ENCODE measurements around the gene OVAAL. TPM values are rescaled to one million over a fixed set of nuclear protein-coding genes. Genes with fewer than 3 reads are reported as not detected.

Gene OVAAL
- total and polyA plus RNA-seq, 10 of the 15 experiments (the other 5 are each of a cell fraction or from before 2014, with no cell fraction given) = 0.04 to 0.33 (median 0.06) TPM; not detected in 7

DNA sequence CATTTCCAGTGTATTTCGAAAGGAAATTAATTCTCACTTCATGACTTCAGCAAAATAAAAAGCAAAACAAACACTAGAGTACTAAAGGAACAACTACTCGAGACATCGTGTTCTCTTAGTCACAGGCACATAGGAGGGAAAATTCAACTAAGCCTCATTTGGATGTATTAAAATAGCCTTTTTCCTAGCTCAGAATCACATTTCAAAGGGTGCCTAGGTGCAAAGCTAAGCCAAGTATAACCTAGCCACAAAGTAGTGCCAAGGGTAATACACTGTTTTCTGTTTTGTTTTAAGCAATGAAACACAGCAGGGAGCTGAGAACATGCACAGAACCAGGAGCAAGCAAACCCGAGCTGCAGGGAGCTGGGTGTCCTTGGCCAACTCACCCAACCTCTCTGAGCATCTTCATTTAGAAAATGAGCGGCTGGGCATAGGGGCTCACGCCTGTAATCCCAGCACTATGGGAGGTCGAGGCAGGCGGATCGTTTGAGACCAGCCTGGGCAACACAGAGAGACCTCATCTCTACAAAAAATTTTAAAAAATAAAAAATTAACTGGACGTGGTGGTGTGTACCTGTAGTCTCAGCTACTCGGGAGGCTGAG lies 29.8 kb upstream of the OVAAL start:
- H4K20me1 ChIP-seq (ENCODE audit: control insufficient read depth, insufficient read depth) = no peaks in the 10 kb centered on the region
- no peak overlapping the region for H3K27ac ChIP-seq (ENCODE audit: control insufficient read depth, insufficient read depth)
- RAD21 ChIA-PET (ENCODE audit: unreplicated experiment) = interaction anchor here (1.0 to 3.3 kb wide), 4 partner anchors 13 to 344 kb away, joined by 3 to 28 read pairs (median 8); no protein-coding TSS in a partner anchor
- WGBS (ENCODE audit: insufficient coverage, insufficient replicate concordance, low lambda C conversion rate, missing lambda C conversion rate) = 50% methylated on average over 11 of the region's 11 CpGs
- ATAC-seq (no peak), FAIRE-seq (no peak), DNase-seq (ENCODE audit: low read depth, low spot score) (no peak)
- CTCF ChIA-PET = interaction anchor here (0.9 to 17.1 kb wide), 11 partner anchors 8 to 371 kb away, joined by 3 to 373 read pairs (median 3); no protein-coding TSS in a partner anchor
- SMC1A ChIA-PET (ENCODE audit: uncharacterized antibody, unreplicated experiment) = interaction anchor here (1.1 to 14.5 kb wide), 8 partner anchors 10 to 637 kb away, joined by 3 to 247 read pairs (median 4); no protein-coding TSS in a partner anchor
- no peak overlapping the region for H3K4me3 ChIP-seq
- peaks cover 0 to 2% of the 10 kb centered on the region in 2 experiments; a peak in 1 of 4 replicates for H3K27me3 ChIP-seq (replicated peaks in 1 of 2; ENCODE audit: control insufficient read depth in 2 of 2, insufficient read depth in 2 of 2, low read length in 1 of 2)
- H2AFZ ChIP-seq (ENCODE audit: control insufficient read depth, low read depth, low read length) = no peak overlapping the region
- H3K9me3 ChIP-seq (replicated peaks; ENCODE audit: control insufficient read depth, insufficient read depth, low read length) = no peaks in the 10 kb centered on the region
- H3K4me1 ChIP-seq (ENCODE audit: control insufficient read depth, insufficient read depth, low read length) = no peaks in the 10 kb centered on the region
- no peak overlapping the region for H3K9ac ChIP-seq (ENCODE audit: control insufficient read depth, insufficient read depth, low read length)
- H3K36me3 ChIP-seq (ENCODE audit: control insufficient read depth in 2 of 2, insufficient read depth in 2 of 2, low read length in 1 of 2) = no peaks in the 10 kb centered on the region
- POLR2A ChIA-PET = interaction anchor here (1.9 kb wide), 1 partner anchor 333 kb away, joined by 5 read pairs; no protein-coding TSS in a partner anchor
- no peak overlapping the region for H3K4me2 ChIP-seq (ENCODE audit: control insufficient read depth, insufficient read depth)
- BruUV-seq (replicated peaks) = no TSS peak
- H3K79me2 ChIP-seq (ENCODE audit: control insufficient read depth, insufficient read depth, low read length) = no peaks in the 10 kb centered on the region
- in situ Hi-C loops (cut with MboI) (no loop called here), intact Hi-C loops (cut with micrococcal nuclease; ENCODE audit: unreplicated experiment) (no loop called here)
- TF ChIP-seq YBX1 (IDR thresholded peaks at IDR 0.05) (no peak), CREB1 (IDR thresholded peaks at IDR 0.05; ENCODE audit: low read depth) (no peak), SP1 (IDR thresholded peaks at IDR 0.05; ENCODE audit: low read depth, low read length) (no peak), POLR2AphosphoS2 (IDR thresholded peaks at IDR 0.05; ENCODE audit: low read depth, low read length) (no peak), HDAC2 (IDR thresholded peaks at IDR 0.05) (no peak), CBFB (IDR thresholded peaks at IDR 0.05; ENCODE audit: low read depth) (no peak), RB1 (IDR thresholded peaks at IDR 0.05; ENCODE audit: borderline replicate concordance) (no peak), GABPA (IDR thresholded peaks at IDR 0.05; ENCODE audit: low read depth) (no peak), SMARCA5 (IDR thresholded peaks at IDR 0.05) (no peak)
- TF ChIP-seq, protein P1, sequence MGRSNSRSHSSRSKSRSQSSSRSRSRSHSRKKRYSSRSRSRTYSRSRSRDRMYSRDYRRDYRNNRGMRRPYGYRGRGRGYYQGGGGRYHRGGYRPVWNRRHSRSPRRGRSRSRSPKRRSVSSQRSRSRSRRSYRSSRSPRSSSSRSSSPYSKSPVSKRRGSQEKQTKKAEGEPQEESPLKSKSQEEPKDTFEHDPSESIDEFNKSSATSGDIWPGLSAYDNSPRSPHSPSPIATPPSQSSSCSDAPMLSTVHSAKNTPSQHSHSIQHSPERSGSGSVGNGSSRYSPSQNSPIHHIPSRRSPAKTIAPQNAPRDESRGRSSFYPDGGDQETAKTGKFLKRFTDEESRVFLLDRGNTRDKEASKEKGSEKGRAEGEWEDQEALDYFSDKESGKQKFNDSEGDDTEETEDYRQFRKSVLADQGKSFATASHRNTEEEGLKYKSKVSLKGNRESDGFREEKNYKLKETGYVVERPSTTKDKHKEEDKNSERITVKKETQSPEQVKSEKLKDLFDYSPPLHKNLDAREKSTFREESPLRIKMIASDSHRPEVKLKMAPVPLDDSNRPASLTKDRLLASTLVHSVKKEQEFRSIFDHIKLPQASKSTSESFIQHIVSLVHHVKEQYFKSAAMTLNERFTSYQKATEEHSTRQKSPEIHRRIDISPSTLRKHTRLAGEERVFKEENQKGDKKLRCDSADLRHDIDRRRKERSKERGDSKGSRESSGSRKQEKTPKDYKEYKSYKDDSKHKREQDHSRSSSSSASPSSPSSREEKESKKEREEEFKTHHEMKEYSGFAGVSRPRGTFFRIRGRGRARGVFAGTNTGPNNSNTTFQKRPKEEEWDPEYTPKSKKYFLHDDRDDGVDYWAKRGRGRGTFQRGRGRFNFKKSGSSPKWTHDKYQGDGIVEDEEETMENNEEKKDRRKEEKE (IDR thresholded peaks at IDR 0.05) = no peak
- TF ChIP-seq, protein P2, sequence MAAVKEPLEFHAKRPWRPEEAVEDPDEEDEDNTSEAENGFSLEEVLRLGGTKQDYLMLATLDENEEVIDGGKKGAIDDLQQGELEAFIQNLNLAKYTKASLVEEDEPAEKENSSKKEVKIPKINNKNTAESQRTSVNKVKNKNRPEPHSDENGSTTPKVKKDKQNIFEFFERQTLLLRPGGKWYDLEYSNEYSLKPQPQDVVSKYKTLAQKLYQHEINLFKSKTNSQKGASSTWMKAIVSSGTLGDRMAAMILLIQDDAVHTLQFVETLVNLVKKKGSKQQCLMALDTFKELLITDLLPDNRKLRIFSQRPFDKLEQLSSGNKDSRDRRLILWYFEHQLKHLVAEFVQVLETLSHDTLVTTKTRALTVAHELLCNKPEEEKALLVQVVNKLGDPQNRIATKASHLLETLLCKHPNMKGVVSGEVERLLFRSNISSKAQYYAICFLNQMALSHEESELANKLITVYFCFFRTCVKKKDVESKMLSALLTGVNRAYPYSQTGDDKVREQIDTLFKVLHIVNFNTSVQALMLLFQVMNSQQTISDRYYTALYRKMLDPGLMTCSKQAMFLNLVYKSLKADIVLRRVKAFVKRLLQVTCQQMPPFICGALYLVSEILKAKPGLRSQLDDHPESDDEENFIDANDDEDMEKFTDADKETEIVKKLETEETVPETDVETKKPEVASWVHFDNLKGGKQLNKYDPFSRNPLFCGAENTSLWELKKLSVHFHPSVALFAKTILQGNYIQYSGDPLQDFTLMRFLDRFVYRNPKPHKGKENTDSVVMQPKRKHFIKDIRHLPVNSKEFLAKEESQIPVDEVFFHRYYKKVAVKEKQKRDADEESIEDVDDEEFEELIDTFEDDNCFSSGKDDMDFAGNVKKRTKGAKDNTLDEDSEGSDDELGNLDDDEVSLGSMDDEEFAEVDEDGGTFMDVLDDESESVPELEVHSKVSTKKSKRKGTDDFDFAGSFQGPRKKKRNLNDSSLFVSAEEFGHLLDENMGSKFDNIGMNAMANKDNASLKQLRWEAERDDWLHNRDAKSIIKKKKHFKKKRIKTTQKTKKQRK (IDR thresholded peaks at IDR 0.05; ENCODE audit: low read depth, low read length) = no peak
- TF ChIP-seq, protein P3, sequence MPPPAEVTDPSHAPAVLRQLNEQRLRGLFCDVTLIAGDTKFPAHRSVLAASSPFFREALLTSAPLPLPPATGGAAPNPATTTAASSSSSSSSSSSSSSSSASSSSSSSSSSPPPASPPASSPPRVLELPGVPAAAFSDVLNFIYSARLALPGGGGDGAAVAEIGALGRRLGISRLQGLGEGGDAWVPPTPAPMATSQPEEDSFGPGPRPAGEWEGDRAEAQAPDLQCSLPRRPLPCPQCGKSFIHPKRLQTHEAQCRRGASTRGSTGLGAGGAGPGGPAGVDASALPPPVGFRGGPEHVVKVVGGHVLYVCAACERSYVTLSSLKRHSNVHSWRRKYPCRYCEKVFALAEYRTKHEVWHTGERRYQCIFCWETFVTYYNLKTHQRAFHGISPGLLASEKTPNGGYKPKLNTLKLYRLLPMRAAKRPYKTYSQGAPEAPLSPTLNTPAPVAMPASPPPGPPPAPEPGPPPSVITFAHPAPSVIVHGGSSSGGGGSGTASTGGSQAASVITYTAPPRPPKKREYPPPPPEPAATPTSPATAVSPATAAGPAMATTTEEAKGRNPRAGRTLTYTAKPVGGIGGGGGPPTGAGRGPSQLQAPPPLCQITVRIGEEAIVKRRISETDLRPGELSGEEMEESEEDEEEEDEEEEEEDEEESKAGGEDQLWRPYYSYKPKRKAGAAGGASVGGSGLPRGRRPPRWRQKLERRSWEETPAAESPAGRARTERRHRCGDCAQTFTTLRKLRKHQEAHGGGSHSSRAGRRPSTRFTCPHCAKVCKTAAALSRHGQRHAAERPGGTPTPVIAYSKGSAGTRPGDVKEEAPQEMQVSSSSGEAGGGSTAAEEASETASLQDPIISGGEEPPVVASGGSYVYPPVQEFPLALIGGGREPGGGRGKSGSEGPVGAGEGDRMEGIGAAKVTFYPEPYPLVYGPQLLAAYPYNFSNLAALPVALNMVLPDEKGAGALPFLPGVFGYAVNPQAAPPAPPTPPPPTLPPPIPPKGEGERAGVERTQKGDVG (CRISPR knock-in tag; IDR thresholded peaks at IDR 0.05) = no peak
- TF ChIP-seq, protein P4, sequence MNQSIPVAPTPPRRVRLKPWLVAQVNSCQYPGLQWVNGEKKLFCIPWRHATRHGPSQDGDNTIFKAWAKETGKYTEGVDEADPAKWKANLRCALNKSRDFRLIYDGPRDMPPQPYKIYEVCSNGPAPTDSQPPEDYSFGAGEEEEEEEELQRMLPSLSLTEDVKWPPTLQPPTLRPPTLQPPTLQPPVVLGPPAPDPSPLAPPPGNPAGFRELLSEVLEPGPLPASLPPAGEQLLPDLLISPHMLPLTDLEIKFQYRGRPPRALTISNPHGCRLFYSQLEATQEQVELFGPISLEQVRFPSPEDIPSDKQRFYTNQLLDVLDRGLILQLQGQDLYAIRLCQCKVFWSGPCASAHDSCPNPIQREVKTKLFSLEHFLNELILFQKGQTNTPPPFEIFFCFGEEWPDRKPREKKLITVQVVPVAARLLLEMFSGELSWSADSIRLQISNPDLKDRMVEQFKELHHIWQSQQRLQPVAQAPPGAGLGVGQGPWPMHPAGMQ (IDR thresholded peaks at IDR 0.05; ENCODE audit: borderline replicate concordance) = no peak
